Urothelium cell line (cell line): ENCODE measurements around the gene YWHAG.
"Not testable (repeated sequence)": the region's sequence is repeated elsewhere in the genome, so short reads cannot be mapped to it uniquely, and the experiment has no call there.

Experiments used
- DNase-seq: peaks from one replicate; pipeline ENCODE4 v3.0.0; 2011; ENCODE audit warnings: low spot score, mixed read lengths
- FAIRE-seq: peaks from 2 replicates; lab custom pipeline; 2011; peaks lifted over from hg19 to GRCh38; lab: Jason Lieb, UNC

YWHAG gene

GRCh38 chr7:76351372-76351771 is 7.4 kb downstream of the YWHAG start:
- no peak for DNase-seq
- no peak for FAIRE-seq

- FAIRE-seq = no peak
- no peak for DNase-seq
Measured at GRCh38 chr7:76349313-76349885, 9.4 kb downstream of the YWHAG start.

- no peak for FAIRE-seq
- DNase-seq = no peak
Measured at GRCh38 chr7:76347710-76348109, 11.1 kb downstream of the YWHAG start.

GRCh38 chr7:76346778-76347177 is 12.0 kb downstream of the YWHAG start:
- no peak for DNase-seq
- FAIRE-seq = no peak

- DNase-seq (no peak), FAIRE-seq (no peak)
Measured at GRCh38 chr7:76346097-76346496, 12.7 kb downstream of the YWHAG start.

- DNase-seq (no peak), FAIRE-seq (no peak)
Measured at GRCh38 chr7:76343931-76344321, 14.9 kb downstream of the YWHAG start.

- no peak for FAIRE-seq
- no peak for DNase-seq
Measured at GRCh38 chr7:76343294-76343930, 15.4 kb downstream of the YWHAG start.

- FAIRE-seq (no peak), DNase-seq (no peak)
Measured at GRCh38 chr7:76342222-76342621, 16.6 kb downstream of the YWHAG start.

- FAIRE-seq (no peak), DNase-seq (no peak)
Measured at GRCh38 chr7:76340617-76341131, 18.1 kb downstream of the YWHAG start.

- DNase-seq (no peak), FAIRE-seq (no peak)
Measured at GRCh38 chr7:76338298-76339084, 20.3 kb downstream of the YWHAG start.

GRCh38 chr7:76337147-76337546 is 21.6 kb downstream of the YWHAG start:
- no peak for FAIRE-seq
- DNase-seq = no peak

- no peak for DNase-seq
- FAIRE-seq = no peak
Measured at GRCh38 chr7:76336094-76336493, 22.7 kb downstream of the YWHAG start.

- not testable (repeated sequence) for FAIRE-seq, DNase-seq
Measured at GRCh38 chr7:76335417-76335816, 23.4 kb downstream of the YWHAG start.

GRCh38 chr7:76334320-76334967 is 24.3 kb downstream of the YWHAG start:
- DNase-seq (no peak), FAIRE-seq (no peak)

GRCh38 chr7:76333511-76334101 is 25.2 kb downstream of the YWHAG start:
- DNase-seq (no peak), FAIRE-seq (no peak)

GRCh38 chr7:76332078-76332477 is 26.7 kb downstream of the YWHAG start:
- FAIRE-seq (no peak), DNase-seq (no peak)

- DNase-seq = no peak
- no peak for FAIRE-seq
Measured at GRCh38 chr7:76330673-76331072, 28.1 kb downstream of the YWHAG start.

GRCh38 chr7:76330261-76330660 is 28.5 kb downstream of the YWHAG start:
- no peak for DNase-seq
- FAIRE-seq = no peak

- DNase-seq (no peak), FAIRE-seq (no peak)
Measured at GRCh38 chr7:76329479-76329878, 29.3 kb downstream of the YWHAG start.

- no peak for FAIRE-seq
Measured at GRCh38 chr7:76328389-76328788, 30.4 kb downstream of the YWHAG start.

GRCh38 chr7:76327610-76328009 is 31.2 kb downstream of the YWHAG start:
- no peak for DNase-seq
- FAIRE-seq = no peak

More at GRCh38 chr7:76328389-76328788, 30.4 kb downstream of the YWHAG start:
- DNase-seq = no peak
